GM21528 (cell line): ENCODE measurements around the gene RNF213.
"Not testable (repeated sequence)": the region's sequence is repeated elsewhere in the genome, so short reads cannot be mapped to it uniquely, and the experiment has no call there.

ENCODE experiments used
- ATAC-seq: cut with Tn5 transposase; IDR thresholded peaks from one replicate; pipeline ENCODE4 v1.9.1; 2021; ENCODE audit warnings: mild to moderate bottlenecking, moderate library complexity; ENCODE audit not compliant: unreplicated experiment, low FRiP score

Gene RNF213

DNA sequence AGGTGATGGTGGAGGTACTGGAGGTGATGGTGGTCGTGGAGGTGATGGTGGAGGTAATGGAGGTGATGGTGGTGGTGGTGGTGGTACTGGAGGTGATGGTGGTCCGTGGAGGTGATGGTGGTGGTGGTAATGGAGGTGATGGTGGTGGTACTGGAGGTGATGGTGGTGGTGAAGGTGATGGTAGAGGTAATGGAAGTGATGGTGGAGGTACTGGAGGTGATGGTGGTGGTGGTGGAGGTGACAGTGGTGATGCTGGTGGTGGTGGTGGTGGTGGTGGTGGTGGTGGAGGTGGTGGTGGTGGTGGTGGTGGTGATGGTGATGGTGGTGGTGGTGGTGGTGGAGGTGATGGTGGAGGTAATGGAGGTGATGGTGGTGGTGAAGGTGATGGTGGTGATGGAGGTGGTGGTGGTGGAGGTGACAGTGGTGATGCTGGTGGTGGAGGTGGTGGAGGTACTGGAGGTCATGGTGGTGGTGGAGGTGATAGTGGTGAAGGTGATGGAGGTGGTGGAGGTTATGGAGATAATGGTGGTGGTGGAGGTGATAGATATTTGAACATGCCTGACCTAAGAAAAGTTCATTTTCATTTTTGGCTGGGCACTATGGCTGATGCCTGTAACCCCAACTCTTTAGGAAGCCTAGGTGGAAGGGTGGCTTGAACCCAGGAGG is 55.0 kb downstream of the RNF213 start:
- ATAC-seq, result no peak

DNA sequence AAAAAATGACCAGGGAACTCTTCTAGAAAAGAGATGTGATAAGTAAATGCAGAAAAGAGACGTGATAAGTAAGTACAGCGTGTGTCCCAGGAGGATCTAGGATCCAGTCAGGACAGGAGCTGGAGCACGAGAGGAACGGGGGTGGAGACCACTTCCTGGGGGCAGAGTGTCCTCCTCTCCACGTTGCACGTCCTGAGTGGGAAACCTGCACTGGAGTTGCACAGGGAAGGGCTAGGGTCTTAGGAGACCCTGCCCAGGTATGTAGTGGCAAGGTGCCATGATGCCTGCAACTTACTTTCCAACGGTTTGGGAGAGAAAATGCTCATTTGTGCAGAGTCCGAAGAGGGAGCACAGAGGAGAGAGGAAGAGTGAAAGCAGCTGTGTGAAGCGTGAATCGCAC is 55.8 kb downstream of the RNF213 start:
- no peak for ATAC-seq

DNA sequence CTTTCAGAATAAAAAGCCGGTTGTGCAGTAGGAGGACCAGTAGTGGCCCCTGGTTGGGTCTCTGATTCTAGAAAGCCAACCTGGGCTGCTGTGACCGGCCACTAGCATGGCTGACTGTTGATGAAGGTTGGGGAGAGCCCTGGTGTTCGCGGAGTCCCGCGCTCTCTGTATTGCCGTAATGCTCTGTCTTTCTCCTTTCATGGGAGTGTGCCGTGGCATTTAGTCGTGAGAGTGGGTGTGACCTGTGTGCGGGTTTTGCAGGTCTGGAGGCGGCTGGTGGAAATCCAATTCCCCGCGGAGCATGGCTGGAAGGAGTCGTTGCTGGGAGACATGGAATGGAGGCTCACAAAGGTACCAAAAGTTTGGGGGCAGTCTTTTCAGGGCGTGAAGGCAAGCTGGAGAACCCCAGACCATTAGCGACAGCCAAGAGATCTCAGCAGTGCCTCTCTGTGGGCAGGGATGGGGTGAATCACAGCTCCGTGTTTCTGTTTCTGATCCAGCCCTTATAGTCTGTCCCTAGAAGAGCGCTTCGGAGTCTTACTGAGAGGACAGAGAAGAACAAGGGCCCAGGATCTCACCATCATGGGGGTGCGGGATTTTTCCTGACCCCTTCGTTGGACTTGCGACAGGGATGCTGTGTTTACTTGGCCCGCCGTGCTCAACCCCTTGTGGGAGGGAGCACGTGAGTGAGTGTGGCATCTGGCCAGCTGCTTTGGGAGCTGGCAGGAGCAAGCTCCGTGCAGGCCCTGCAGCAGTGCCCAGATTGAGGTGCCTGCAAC is 56.5 kb downstream of the RNF213 start:
- ATAC-seq, result no peak

DNA sequence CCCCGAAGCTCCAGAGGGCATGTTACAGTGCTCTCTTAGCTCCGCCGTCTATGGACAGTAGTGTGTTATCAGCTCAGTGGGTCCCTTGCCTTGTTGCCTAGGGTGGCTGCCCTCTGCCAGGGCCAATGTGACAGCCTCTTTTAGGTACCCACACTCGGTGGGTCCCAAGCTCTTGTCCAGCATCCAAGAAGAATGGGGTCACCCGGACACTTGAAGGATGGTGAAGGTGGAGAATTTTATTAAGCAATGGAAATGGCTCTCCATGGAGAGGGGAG is 57.0 kb downstream of the RNF213 start:
- ATAC-seq, result no peak

DNA sequence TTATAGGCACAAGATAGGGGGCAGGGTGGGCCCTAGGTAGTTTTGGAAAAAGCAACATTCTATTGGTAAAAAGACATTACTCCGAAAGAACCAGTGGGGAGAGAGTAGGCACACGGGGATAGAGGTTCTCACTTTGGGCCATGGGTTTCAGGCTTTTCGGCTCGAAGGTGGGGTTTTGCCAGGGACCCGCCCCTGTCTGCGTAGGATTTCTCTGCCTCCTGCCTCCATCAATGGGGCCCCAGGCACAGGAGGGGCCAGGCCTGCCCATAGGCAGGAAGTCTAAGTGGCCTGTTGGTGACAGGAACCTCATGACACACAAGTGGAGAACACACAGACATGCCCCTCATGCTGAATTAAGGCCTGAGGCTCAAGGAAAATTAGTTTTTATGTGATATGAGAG is 57.5 kb downstream of the RNF213 start:
- no peak for ATAC-seq

DNA sequence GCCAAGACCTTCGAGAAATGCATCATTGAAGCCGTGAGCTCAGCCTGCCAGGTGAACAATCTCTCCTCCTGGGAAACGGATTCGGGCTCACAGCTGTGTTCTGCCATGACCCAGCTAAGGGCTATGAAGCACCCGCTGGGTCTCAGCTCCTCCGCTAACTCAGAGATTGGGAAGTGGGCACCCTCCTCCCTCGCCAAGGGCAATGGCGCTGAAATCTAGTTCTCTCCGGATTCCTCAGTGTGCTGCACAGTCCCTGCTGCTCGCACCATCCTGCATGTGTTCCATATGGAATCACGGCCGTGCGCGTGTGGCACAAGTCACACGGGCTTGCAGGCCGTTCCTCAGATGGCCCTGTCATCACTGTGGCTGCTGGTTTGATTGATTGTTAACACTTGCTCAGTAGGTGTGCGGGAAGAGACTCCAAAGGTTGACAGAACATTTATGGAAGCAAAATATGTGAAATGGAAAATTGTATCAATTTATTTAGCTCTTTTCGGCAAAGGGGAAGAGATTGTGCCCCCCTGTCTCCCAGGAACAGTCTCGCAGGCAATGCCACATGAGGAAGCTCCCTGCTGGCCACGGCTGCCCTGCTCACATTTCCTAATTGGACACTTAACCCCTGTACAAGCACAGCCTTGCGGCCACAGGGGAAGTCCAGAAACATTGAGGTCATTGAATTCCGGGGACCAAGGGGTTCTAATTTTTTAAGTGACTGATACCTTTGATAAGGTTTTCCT is 58.8 kb downstream of the RNF213 start:
- no peak for ATAC-seq

DNA sequence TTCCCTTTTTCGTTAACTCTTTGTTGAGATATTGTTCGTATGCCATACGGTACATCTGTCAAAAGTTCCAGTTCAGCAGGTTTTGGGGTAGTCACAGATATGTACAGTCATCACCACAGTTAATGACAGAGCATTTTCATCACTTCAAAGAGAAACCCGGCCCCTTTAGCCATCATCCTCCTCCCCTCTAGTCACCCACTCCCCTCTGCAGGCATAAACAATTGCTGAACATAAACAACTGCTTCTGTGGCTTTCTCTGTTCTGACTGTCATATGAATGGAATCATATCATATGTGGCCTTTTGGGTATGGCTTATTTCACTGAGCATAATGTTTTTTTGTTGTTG is 59.3 kb downstream of the RNF213 start:
- no peak for ATAC-seq

DNA sequence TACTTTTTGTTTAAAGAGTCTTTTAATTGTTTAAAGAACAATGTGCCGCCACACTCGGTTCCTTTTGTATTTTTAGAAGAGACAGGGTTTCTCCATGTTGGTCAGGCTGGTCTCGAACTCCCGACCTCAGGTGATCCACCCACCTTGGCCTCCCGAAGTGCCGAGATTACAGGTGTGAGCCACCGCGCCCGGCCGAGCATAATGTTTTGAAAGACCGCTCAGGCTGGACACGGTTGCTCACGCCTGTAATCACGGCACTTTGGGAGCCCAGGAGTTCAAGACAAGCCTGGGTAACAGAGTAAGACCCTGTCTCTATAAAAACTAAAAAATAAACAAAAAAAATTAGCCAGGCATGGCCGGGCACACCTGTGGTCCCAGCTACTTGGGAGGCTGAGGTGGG is 59.8 kb downstream of the RNF213 start:
- ATAC-seq, result no peak

DNA sequence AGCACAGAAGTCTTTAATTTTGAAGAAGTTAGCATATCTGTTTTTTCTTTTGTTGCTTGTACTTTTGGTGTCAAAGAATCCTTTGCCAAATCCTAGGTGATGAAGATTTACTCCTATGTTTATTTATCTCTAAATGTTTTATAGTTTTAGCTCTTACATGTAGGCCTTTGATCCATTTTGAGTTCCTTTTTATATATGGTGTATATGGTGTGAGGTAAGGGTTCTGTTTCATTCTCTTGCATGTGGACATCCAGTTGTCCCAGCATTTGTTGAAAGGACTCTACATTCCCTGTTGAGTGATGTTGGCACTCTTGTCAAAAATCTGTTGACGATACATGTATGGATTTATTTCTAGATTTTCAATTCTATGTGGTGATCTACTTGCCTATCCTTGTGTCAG is 62.2 kb downstream of the RNF213 start:
- no peak for ATAC-seq

DNA sequence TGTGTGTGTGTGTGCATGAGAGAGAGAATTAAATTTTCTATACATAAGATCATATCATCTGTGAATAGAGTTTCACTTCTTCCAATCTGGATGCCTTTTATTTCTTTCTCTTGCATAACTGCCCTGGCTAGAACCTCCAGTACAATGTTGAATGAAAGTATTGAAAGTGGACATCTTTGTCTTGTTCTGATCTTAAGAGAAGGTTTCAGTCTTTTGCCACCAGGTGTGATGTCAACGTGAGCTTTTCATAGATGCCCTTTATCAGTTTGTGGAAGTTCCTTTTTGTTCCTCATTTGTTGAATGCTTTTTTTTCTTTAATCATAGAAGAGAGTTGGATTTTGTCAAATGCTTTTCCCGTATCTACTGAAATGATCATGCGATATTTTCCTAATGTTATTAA is 63.3 kb downstream of the RNF213 start:
- no peak for ATAC-seq

DNA sequence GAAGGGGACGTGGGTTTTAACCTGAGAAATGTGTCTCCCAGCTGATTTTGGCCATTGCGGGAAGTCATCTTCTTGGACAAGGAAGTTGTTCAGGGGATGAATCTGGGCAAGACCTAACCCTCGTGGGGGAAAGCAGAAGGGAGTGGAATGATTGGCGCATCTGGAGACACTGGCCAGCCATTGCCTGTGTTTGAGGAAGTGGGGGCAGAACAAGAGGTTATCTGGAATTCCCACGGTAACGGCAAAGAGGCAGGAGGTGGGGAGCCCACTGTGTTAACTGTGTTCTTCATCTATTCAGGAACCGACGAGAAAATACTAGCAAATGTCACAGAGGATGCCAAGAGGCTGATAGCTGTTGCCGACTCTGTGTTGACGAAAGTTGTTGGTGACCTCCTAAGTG is 66.9 kb downstream of the RNF213 start:
- ATAC-seq, result no peak

DNA sequence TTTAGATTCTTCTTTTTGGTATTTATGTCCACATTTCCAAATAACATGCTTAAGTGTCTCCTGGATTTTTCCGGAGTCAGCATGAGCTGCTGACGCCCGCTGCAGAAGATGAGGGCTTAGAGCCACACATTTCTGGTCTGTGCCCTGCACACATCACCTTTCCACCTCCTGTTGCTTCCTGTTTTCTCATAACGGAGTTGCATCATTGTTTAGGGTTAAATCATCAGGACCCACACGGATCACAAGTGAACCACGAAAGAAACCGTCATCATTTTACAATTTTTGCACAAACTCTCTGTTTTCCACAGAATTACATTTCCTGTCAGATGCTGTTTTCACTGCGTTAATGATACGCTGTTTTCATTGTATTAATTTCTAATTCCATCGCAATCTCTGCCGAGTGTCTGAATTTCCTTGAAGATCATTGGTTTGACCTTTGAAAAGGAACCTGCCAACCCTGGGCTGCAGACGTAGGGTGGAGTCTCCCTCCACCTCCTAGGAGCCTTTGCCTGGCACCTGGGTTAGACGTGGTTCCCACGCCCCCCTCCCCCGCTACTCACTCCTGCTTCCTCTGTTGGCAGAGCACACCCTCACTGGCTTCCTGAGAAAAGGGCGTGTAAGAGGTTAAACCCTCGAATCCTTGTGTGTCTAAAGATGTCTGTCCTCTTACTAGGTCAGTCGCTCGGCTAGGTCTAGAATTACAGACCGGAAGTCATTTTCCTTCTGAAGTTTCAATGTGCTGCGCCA is 68.2 kb downstream of the RNF213 start:
- no peak for ATAC-seq

DNA sequence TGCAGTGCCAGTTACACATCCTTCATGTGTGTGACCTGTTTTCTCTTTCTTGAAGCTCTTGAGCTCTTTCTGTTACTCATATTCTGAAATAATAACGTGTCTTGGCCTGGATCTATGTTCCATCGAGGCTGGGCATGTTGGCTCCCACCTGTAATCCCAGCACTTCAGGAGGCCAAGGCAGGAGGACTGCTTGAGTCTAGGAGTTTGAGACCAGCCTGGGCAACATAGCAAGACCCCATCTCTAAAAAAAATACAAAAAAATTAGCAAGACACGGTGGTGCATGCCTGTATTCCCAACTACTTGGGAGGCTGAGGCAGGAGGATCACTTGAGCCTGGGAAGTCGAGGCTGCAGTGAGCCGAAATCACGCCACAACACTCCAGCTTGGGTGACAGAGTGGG is 68.8 kb downstream of the RNF213 start:
- ATAC-seq, result not testable (repeated sequence)

DNA sequence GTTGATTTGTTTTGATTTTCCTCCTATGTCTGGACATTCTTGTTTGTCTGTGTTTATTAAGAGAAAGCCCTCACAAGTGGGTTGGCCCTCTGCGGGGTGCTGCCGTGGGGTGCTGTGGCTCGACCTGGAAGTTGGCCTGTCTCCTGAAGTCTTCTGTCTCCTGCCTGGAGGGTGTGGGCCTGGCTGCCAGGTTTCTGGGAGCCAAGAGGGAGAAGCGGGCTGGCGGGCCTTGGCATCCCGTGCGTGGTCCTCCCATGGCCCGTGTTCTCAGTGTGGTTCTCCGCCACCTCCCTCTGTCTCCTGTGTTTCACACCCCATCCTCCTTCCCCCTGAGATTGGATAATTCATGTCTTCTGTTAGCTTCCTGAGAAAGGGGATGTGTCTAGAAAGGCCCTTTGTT is 69.6 kb downstream of the RNF213 start:
- no peak for ATAC-seq

DNA sequence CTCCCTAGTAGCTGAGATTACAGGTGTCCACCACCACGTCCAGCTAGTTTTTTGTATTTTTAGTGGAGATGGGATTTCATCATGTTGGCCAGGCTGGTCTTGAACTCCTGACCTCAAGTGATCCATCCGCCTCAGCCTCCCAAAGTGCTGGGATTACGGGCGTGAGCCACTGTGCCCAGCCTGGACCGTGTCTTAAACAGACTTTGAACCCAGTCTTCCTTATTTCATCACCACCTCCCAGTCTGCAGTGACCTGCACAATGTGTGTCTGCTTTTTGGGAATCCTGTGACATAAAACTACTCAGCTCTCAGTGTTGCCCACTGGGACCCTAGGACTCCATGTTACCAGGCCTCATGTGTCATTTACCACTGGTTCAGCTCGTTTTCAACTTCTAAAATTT is 70.3 kb downstream of the RNF213 start:
- not testable (repeated sequence) for ATAC-seq

DNA sequence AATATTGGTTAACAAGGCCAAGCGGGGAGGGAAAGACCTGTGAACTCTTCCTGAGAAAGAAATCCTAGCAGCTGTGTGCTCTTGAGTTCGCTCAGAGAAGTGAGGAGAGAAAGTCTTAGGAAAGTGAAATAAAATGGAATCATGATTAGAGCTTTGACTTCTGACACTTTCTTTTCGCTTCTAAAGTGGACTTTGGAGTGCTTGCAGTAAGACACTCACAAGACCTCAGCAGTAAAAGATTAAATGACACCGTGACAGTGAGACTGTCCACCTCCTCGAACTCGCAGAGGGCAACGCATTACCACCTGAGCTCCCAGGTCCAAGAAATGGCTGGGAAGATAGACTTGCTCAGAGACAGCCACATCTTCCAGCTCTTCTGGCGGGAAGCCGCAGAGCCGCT is 71.2 kb downstream of the RNF213 start:
- ATAC-seq, result no peak

DNA sequence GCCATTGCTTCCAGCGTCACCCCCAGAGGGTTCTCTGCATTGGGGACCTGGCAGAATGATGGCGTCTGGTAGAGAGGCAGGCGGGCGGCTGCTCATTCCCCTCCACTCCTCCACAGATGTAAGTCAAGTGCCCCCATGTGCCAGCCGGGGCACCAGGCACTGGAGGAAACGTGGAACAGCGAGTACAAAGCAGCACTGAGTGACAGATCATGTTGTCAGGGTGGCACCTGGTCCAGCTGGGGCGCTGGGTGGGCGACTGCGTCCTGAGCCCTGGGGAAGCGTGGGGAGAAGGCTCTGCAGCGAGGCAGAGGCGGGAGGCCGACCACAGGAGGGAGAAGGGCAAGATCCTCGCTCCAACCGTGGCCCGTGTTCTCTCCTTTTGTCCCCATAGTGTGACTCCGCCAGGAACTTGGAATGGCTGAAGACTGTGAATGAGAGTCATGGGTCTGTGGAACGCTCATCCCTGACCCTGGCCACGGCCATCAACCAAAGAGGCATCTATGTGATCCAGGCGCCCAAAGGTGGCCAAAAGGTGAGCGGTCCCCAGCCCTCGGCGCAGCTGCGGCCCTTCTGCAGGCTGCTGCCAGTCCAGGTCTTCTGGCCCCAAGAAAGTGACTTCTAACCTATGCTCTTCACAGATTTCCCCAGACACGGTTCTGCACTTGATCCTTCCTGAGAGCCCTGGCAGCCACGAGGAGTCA is 76.7 kb downstream of the RNF213 start:
- ATAC-seq, result no peak

DNA sequence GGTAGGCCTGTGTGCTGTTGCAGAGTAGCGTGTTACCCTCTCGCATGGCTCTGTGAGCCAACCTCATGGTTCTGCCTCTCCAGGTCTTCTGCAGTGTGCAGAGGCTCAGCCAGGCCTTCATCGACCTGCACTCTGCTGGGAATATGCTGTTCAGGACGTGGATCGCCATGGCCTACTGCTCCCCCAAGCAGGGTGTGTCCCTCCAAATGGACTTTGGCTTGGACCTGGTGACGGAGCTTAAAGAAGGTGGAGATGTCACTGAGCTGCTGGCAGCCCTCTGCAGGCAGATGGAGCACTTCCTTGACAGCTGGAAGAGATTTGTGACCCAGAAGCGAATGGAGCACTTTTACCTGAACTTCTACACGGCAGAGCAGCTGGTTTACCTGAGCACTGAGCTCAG is 78.5 kb downstream of the RNF213 start:
- no peak for ATAC-seq

DNA sequence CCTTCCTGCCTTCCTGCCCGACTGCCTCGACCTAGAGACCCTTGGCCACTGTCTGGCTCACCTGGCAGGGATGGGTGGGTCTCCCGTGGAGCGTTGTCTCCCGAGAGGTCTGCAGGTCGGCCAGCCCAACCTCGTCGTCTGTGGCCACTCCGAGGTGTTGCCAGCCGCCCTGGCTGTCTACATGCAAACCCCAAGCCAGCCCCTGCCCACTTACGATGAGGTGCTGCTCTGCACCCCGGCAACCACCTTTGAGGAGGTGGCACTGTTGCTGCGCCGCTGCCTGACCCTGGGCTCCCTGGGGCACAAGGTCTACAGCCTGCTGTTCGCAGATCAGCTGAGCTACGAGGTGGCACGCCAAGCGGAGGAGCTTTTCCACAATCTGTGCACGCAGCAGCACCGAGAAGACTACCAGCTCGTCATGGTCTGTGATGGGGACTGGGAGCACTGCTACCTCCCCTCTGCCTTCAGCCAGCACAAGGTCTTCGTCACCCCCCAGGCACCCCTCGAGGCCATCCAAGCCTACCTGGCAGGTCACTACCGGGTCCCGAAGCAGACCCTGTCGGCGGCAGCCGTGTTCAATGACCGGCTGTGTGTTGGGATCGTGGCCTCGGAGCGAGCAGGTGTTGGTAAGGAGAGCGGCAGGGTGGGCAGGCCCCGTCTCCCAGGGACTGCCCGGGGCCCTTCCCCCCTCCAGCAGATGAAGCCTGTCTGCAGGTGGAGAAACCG is 79.2 kb downstream of the RNF213 start:
- ATAC-seq, result no peak

DNA sequence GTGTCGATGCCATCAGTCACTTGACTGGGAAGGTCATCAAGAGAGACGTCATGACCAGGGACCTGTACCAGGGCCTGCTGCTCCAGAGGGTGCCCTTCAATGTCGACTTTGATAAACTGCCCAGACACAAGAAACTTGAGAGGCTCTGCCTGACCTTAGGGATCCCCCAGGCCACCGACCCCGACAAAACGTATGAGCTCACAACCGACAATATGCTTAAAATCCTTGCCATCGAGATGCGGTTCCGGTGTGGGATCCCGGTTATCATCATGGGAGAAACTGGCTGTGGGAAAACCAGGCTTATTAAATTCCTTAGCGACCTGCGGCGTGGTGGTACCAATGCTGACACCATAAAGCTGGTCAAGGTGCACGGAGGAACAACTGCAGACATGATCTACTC is 84.7 kb downstream of the RNF213 start:
- ATAC-seq, result no peak
